GM18873 (cell line): ENCODE data around the gene OR1L8.

Experiments
- ATAC-seq: cut with Tn5 transposase; IDR thresholded peaks from one replicate; pipeline ENCODE4 v1.9.1; 2021; ENCODE audit warnings: mild to moderate bottlenecking, moderate library complexity, moderate number of reproducible peaks; ENCODE audit not compliant: unreplicated experiment, low FRiP score

OR1L8 gene

DNA sequence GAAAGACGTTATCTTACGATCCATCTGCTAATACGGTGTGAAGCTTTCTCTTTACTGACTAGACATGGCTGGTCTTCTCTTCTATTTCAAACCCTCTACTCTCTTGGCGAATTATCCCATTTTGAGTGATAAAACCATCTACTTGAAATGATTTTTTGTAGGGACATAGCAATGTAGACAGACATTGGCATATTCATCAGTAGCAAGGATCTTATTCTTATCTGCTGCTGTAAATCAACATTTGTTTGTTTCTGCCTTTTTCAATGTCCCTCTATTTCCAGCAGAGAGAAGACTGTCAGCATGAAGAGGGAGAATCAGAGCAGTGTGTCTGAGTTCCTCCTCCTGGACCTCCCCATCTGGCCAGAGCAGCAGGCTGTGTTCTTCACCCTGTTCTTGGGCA lies 64.3 kb downstream of the OR1L8 start, which contains the start of gene OR1J4:
Gene OR1J4 (plus strand): TSS at position 301 of the 400 bp plus-strand sequence. CDS start 0 bp downstream, at position 301.
- ATAC-seq: no peak

- ATAC-seq: no peak
These were observed 65.0 kb downstream of the OR1L8 start for GRCh38 chr9:122518226-122518625.
